Activated CD8-positive, alpha-beta memory T cell treated with anti-CD3 and anti-CD28 coated beads, Interleukin-2, amount 10 ng/mL, durations not matched to agents 7 days and 5 days (primary cell): Measurements from ENCODE around the gene FANCL. TPM values are rescaled to one million over a fixed set of nuclear protein-coding genes. Genes with fewer than 3 reads are reported as not detected.
"Not testable (repeated sequence)": the region's sequence is repeated elsewhere in the genome, so short reads cannot be mapped to it uniquely, and the experiment has no call there.

Experiments used
- ATAC-seq: fragments of 150-1000 bp; cut with Tn5 transposase; one replicate; pipeline ENCODE4 v1.10.0; 2021; ENCODE audit warnings: moderate library complexity
- CTCF ChIA-PET: fragments of 350-600 bp; sonication (Branson Sonifier 250); formaldehyde crosslinking; loops from one replicate; lab custom pipeline; 2021; ENCODE audit warnings: antibody characterized with exemption; lab: Charles Lee
- DNase-seq: peaks from one replicate; pipeline ENCODE4 v3.0.0-alpha.2; 2020
- H3K27ac Mint-ChIP-seq: one replicate; pipeline ENCODE4 v1.8.0; 2021; ENCODE audit warnings: mild to moderate bottlenecking, mixed read lengths
- H3K27me3 Mint-ChIP-seq: one replicate; pipeline ENCODE4 v1.8.0; 2021; ENCODE audit warnings: mixed read lengths
- H3K36me3 Mint-ChIP-seq: one replicate; pipeline ENCODE4 v1.8.0; 2021; ENCODE audit warnings: mild to moderate bottlenecking, mixed read lengths
- H3K4me1 Mint-ChIP-seq: one replicate; pipeline ENCODE4 v1.8.0; 2021; ENCODE audit warnings: mixed read lengths
- H3K4me3 Mint-ChIP-seq: one replicate; pipeline ENCODE4 v1.8.0; 2021; ENCODE audit warnings: mild to moderate bottlenecking, moderate library complexity, mixed read lengths
- H3K9me3 Mint-ChIP-seq: one replicate; pipeline ENCODE4 v1.8.0; 2022; ENCODE audit warnings: low read depth, mixed read lengths
- total RNA-seq, 2 experiments: library from RNA; stranded (reverse); gene quantifications; one replicate each; pipeline ENCODE4 v1.2.3, GENCODE V29; 2021

The FANCL gene
- total RNA-seq, 2 experiments from 2014 or later = 26.5 to 28.2 TPM

DNA sequence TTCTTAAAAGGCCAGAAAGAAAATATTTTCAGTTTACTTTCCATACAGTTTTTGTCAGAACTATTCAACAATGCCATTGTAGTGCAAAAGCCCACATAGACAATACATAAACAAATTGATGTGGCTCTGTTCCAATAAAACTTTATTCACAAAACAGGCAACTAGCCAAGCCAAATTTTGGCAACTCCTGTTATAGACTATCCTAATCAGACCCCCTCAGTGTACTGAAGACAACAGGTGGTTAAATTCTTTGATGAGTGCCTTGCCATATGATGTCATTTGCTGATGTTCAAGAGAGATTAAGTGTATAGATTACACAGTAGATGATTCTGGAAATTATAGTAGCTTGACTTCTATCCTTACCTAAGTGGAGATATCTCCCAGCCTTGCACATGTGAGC is 83.4 kb downstream of the FANCL start:
- CTCF ChIA-PET = no interaction called here
- peaks cover 51% of the 10 kb centered on the region for H3K36me3 Mint-ChIP-seq

DNA sequence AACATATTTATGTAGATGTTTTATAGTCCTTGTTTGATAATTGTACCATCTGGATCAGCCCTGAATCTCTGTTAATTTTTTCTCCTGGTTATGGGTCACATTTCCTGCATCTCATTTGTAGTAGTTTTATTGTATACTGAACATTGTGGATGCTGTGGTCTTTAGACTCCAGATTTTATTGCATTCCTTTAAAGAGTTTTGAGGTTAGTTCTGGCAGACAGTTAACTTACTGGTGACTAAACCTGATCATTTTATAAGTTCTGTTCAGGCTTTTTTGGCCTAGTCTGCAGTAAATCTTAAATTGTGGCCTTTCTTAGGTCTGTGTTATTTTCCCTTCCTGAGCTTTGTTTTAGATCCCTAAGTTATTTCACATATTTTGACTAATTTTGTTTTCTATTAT is 84.3 kb downstream of the FANCL start:
- H3K4me1 Mint-ChIP-seq = no peaks in the 10 kb centered on the region
- peaks cover 50% of the 10 kb centered on the region for H3K36me3 Mint-ChIP-seq
- no peak overlapping the region for H3K4me3 Mint-ChIP-seq
- H3K9me3 Mint-ChIP-seq = peaks cover 3% of the 10 kb centered on the region
- no peak for ATAC-seq
- DNase-seq = no peak
- H3K27me3 Mint-ChIP-seq = no peaks in the 10 kb centered on the region
- no peak overlapping the region for H3K27ac Mint-ChIP-seq
- CTCF ChIA-PET = no interaction called here

More for the DNA sequence above, 83.4 kb downstream of the FANCL start:
- Mint-ChIP-seq H3K9me3 (peaks cover 3% of the 10 kb centered on the region), H3K27me3 (no peaks in the 10 kb centered on the region), H3K4me3 (no peak overlapping the region), H3K4me1 (no peaks in the 10 kb centered on the region), H3K27ac (no peak overlapping the region)
- ATAC-seq = no peak
- no peak for DNase-seq

DNA sequence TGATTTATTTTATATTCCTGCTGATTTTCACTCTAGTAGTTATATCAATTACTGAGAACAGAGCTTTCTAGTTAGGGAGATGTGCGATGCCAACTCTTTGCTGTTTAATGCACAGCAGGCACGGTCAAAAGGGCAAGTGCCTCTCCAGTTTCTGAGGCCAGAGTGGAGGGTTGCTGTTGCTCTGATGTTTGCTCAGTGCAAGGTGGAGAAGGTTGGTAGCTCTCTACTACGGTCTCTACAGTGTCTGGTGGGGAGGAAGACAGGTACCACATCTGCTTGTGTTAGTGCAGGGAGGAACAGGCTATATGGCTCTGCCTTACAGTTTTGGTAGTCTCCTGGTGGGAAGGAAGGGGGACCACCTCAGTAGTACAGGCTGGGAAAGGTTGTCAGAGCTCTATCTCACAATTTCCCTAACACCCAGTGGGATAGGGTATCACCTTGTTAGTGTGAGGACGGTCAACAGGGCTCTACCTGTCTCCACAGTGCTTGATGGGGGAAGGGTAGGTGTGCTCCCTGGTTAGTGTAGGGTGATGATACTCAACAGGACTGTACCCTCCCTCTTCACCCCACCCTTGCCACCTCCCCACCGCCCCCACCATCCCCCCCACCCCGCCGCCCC is 85.9 kb downstream of the FANCL start:
- H3K36me3 Mint-ChIP-seq = peaks cover 40% of the 10 kb centered on the region
- H3K4me1 Mint-ChIP-seq = no peaks in the 10 kb centered on the region
- CTCF ChIA-PET = no interaction called here
- peaks cover 3% of the 10 kb centered on the region for H3K9me3 Mint-ChIP-seq
- H3K27me3 Mint-ChIP-seq = no peaks in the 10 kb centered on the region
- H3K4me3 Mint-ChIP-seq = no peak overlapping the region
- DNase-seq = no peak
- no peak for ATAC-seq
- no peak overlapping the region for H3K27ac Mint-ChIP-seq

DNA sequence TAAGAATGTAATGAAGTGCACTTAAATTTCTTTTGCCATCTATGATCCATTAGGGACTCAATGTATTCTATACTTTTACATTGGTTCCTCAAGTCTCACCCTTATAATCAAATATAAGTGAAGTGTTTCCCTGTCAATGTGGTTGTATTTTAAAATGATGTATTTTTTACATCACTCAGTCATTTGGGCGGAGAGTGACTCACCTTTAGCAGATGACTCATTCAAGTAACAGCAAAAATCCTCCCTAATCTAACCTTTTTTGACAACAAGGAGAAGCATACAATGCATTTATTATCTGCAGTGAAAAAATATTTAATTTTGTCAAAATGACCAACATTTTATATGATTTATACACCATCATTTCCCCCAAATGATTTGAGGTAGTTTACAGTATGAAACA is 94.4 kb downstream of the FANCL start:
- CTCF ChIA-PET = no interaction called here
- no peak for ATAC-seq
- peaks cover 7% of the 10 kb centered on the region for H3K4me1 Mint-ChIP-seq
- no peak overlapping the region for H3K4me3 Mint-ChIP-seq
- H3K9me3 Mint-ChIP-seq = no peaks in the 10 kb centered on the region
- H3K27me3 Mint-ChIP-seq = no peaks in the 10 kb centered on the region
- H3K27ac Mint-ChIP-seq = no peak overlapping the region
- peaks cover 35% of the 10 kb centered on the region for H3K36me3 Mint-ChIP-seq
- DNase-seq = no peak

DNA sequence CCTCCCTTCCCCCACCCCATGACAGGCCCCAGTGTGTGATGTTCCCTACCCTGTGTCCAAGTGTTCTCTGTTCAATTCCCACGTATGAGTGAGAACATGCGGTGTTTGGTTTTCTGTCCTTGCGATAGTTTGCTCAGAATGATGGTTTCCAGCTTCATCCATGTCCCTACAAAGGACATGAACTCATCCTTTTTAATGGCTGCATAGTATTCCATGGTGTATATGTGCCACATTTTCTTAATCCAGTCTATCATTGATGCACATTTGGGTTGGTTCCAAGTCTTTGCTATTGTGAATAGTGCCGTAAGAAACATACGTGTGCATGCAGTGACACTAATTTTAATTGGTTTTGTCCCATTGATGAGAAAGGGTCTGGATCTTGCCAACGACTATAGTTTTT is 95.4 kb downstream of the FANCL start:
- H3K4me3 Mint-ChIP-seq, H3K27me3 Mint-ChIP-seq, DNase-seq, ATAC-seq, CTCF ChIA-PET, H3K27ac Mint-ChIP-seq, H3K4me1 Mint-ChIP-seq, H3K9me3 Mint-ChIP-seq: not testable (repeated sequence)
- peaks cover 35% of the 10 kb centered on the region for H3K36me3 Mint-ChIP-seq

DNA sequence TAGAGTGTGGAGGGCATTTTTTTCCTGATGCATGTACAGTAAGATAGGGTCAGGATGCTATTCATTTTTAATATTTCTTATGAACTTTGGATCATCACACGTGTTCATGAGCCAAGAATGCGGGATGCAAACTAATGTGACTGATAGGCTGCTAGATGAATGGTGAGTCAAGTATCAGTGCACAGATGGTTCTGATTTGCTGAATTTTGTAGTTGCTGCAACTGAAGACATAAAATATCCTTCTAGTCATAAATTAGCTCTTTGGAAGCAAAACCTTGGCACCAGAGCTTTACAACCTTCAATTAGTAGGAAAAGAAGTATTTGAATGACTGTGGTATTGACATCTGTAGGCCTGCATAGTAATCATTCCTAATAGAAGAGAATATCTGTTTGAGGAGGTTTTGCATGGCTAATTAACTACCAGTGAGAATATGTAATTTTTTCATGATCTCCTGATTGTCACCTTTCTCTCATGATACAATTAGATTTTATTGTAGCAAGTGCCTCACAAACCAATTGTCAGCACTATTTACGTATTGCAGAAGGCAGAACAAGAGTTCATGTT is 100.5 kb downstream of the FANCL start:
- ATAC-seq (no peak), DNase-seq (no peak)
- Mint-ChIP-seq H3K4me3 (no peak overlapping the region), H3K4me1 (no peaks in the 10 kb centered on the region), H3K9me3 (no peaks in the 10 kb centered on the region), H3K27ac (no peak overlapping the region), H3K36me3 (peaks cover 24% of the 10 kb centered on the region), H3K27me3 (no peaks in the 10 kb centered on the region)
- CTCF ChIA-PET = no interaction called here

DNA sequence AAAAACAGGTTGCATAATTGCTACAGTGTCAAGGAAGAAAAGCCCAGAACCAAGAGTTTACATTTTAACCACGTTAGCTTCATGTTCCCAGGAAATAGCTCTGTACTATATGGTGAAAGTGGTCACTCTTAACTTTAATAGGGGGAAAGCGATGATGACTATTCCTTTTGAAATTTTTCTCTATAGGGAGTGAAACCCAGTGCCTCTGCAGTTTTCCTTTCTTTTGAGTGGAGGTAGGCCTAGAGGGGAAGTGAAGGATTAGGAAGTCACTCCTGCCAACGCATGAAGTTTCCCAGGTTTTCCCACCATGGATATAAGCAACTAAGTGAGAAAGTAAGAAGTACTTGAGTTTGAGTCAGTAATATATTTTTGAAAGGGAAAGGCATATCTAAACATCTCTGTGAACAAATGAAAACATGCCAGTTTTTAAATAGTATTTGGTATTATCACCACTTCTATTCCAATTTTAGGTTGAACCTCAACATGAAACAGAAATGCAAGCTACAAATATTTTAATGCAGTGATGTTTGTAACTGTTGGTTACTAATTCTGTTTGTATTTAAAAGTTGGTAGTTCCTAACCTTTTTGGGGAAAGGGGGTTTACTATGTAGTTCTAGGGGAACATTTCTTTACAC is 102.6 kb downstream of the FANCL start:
- Mint-ChIP-seq H3K4me1 (no peaks in the 10 kb centered on the region), H3K27ac (no peak overlapping the region), H3K4me3 (no peak overlapping the region), H3K9me3 (no peaks in the 10 kb centered on the region), H3K27me3 (no peaks in the 10 kb centered on the region), H3K36me3 (peaks cover 22% of the 10 kb centered on the region)
- CTCF ChIA-PET = no interaction called here
- DNase-seq (no peak), ATAC-seq (no peak)

DNA sequence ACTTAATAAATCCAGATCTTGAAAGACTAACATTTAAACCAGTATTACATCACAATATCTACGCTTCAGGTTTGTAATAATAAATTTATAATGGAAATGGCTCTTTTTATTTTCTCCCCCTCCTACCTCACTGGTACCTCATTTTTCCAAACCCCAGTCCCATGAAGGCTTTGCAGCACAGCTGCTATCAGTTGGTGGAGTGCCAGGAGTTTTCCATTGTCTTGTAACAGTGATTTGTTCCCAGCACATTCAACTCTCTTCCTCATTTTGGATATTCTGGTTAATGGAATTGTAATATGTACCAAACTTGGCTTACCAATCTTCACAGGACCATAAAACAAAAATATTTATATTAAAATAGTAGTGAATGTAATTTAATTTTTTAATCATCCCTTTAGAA is 103.3 kb downstream of the FANCL start:
- Mint-ChIP-seq H3K36me3 (peaks cover 22% of the 10 kb centered on the region), H3K27me3 (no peaks in the 10 kb centered on the region), H3K4me3 (no peak overlapping the region), H3K9me3 (no peaks in the 10 kb centered on the region), H3K27ac (no peak overlapping the region), H3K4me1 (no peaks in the 10 kb centered on the region)
- no peak for DNase-seq
- no peak for ATAC-seq
- CTCF ChIA-PET = no interaction called here

DNA sequence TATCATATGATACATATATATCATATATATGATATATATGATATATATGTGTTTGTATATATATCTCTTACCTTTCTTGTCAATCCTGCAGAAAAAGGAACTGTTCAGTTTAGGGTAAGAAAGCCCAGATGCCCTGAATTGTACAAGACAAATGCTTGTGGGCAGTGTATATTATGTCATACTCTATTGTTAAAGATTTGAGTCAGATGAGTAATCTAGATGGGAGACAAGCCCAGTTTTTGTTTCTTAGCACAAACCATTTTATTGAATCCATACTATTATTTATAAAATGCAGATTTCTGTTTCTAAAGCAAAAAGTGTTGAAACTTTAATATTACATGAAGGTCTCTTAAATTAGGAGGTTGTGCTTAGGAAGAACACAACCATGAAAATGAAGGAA is 103.9 kb downstream of the FANCL start:
- H3K4me1 Mint-ChIP-seq = no peaks in the 10 kb centered on the region
- no peaks in the 10 kb centered on the region for H3K27me3 Mint-ChIP-seq
- H3K27ac Mint-ChIP-seq = no peak overlapping the region
- no peaks in the 10 kb centered on the region for H3K9me3 Mint-ChIP-seq
- CTCF ChIA-PET = no interaction called here
- ATAC-seq = no peak
- H3K36me3 Mint-ChIP-seq = peaks cover 21% of the 10 kb centered on the region
- no peak for DNase-seq
- no peak overlapping the region for H3K4me3 Mint-ChIP-seq

DNA sequence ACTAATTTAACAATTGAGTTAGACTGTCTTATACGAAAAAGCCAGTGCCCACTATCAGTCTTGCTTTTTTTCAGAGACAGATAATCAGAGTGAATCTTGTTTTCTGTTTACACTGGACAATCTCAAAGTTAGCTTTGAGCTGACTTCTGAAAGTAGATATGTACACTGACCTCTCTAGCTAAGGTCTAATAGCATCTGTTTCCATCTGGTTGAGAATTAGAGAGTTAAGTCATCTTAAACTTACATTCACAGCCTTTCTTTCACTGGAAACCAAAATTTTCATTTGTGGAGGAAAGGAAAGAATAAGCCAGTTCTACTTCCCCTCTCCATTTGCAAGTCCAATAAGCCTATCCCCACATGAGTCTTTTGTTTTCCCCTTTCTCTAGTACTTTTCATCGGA is 105.3 kb downstream of the FANCL start:
- no peak for ATAC-seq
- Mint-ChIP-seq H3K27ac (no peak overlapping the region), H3K27me3 (no peaks in the 10 kb centered on the region), H3K36me3 (peaks cover 23% of the 10 kb centered on the region), H3K4me3 (no peak overlapping the region), H3K4me1 (no peaks in the 10 kb centered on the region), H3K9me3 (no peaks in the 10 kb centered on the region)
- DNase-seq = no peak
- CTCF ChIA-PET = no interaction called here

DNA sequence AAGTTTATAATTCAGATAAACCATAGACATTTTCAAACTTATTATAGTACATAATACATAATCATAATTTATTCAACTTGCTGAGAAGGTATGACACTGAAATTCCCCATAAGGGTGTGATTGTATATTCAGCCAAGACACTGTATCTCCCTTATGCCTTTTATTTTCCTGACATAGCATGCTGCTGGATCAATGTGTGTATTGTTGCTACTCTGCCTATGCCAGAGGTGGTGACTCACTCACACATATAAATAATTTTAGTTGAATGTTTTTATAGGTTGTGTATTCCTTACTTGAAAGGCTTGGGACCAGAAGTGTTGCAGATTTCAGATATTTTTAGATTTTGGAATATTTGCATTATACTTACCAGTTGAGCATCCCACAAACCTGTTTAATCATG is 107.7 kb downstream of the FANCL start:
- CTCF ChIA-PET = no interaction called here

DNA sequence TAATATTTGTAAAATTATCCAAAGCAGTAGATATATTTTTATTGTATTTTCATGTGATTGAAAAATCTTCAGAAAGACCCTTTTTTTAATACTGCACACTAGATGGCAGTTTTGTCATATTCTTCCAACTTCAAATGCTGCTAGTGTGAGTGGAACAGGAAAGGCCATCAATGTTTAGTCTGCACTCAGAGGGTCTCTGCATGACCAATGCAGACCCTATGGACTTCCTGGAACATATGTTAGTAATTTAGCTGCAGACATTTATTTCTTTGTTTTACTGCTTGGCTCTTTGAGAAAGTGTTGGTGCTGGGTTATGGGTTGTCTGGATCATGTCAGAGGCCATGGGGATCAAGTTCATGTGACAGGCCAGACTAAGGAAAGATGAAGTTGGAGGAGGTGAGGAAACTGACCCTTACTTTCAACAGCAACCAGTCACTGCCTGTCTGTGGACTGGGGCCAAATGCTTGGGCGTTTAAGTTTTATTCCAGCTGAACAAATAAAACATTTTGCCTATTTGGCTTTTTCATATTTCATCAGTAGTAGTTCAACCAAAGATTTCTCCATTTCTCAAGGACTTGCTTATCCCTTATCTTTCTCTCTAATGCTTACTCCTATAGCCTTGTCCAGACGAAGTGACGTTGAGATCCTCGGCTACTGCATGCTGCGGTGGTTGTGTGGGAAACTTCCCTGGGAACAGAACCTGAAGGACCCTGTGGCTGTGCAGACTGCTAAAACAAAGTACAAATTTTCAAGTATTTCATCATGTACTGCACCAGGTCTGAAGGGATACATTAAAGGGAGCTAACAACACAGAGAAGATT is 109.7 kb downstream of the FANCL start:
- Mint-ChIP-seq H3K4me3 (no peak overlapping the region), H3K4me1 (no peaks in the 10 kb centered on the region), H3K36me3 (peaks cover 12% of the 10 kb centered on the region), H3K27me3 (no peaks in the 10 kb centered on the region), H3K27ac (no peak overlapping the region), H3K9me3 (no peaks in the 10 kb centered on the region)
- ATAC-seq (no peak), DNase-seq (no peak)
- CTCF ChIA-PET = no interaction called here

More for the DNA sequence above, 107.7 kb downstream of the FANCL start:
- Mint-ChIP-seq H3K9me3 (no peaks in the 10 kb centered on the region), H3K27ac (no peak overlapping the region), H3K4me1 (no peaks in the 10 kb centered on the region), H3K4me3 (no peak overlapping the region), H3K27me3 (no peaks in the 10 kb centered on the region), H3K36me3 (peaks cover 17% of the 10 kb centered on the region)
- ATAC-seq = no peak
- DNase-seq = no peak

DNA sequence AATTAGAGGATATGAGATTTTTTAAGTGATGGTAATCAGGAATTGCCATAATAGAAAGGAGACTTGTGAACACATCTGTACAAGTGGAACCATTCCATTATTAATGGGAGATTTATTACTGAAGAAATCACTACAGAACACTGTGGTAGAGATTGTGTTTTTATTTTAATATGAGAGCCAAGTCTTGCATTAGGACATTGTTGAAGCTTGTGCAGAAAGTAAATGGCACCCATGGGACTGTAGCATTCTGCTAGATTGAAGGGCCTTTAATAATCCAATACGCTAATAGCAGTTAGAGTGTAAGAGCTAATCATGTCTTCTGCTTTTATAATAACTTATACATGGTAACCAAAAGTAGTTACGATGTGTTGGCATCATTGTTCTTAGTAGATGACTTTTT is 110.9 kb downstream of the FANCL start:
- CTCF ChIA-PET = no interaction called here
- H3K27me3 Mint-ChIP-seq = no peaks in the 10 kb centered on the region

DNA sequence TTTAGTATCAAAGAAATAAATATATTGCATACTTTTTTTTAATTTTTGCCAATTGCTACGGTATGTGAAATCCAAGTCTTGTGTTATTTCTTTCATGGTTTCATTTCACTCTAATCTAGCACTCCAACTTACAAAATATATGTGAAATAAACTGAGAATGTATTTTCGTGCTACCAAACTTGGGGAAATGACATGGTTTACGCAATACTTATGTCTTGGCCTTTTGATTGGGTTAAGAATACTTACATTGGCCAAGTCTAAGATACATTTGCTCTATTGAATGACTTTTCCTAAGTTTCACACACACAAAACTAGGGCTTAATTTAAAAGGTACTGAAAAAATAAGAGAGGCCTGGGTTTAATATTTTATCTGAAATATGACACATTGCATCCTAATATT is 114.0 kb downstream of the FANCL start:
- H3K4me3 Mint-ChIP-seq = no peak overlapping the region
- H3K4me1 Mint-ChIP-seq = no peaks in the 10 kb centered on the region
- CTCF ChIA-PET = no interaction called here
- DNase-seq (no peak), ATAC-seq (no peak)
- H3K9me3 Mint-ChIP-seq = no peaks in the 10 kb centered on the region
- H3K36me3 Mint-ChIP-seq = peaks cover 19% of the 10 kb centered on the region
- H3K27ac Mint-ChIP-seq = no peak overlapping the region
- no peaks in the 10 kb centered on the region for H3K27me3 Mint-ChIP-seq

More for the DNA sequence above, 110.9 kb downstream of the FANCL start:
- DNase-seq (no peak), ATAC-seq (no peak)
- H3K4me3 Mint-ChIP-seq = no peak overlapping the region
- no peaks in the 10 kb centered on the region for H3K9me3 Mint-ChIP-seq
- no peaks in the 10 kb centered on the region for H3K4me1 Mint-ChIP-seq
- peaks cover 11% of the 10 kb centered on the region for H3K36me3 Mint-ChIP-seq
- H3K27ac Mint-ChIP-seq = no peak overlapping the region
